ENCODE measurements around the gene ATP6V0D1. TPM values are rescaled to one million over a fixed set of nuclear protein-coding genes. Genes with fewer than 3 reads are reported as not detected.

ATP6V0D1 gene
- total and polyA plus RNA-seq, 11 donors, result 18.6 to 141 (median 68.5) TPM

- intact Hi-C loops (cut with DNase I), result loop anchor here in 8 of 10 donors (5.0 to 10.0 kb wide), 5 partner anchors 52 to 134 kb away; partner anchors contain the start of gene PLEKHG4 (in 1 of the 8)
- WGBS, 4 donors, result 24 to 33% (median 28%) methylated on average over 27 to 31 of the region's 31 CpGs
- no peaks in the 10 kb centered on the region for H3K36me3 ChIP-seq
- TF ChIP-seq POLR2A (IDR thresholded peaks at IDR 0.05), result no peak
- no peaks in the 10 kb centered on the region for H3K9me3 ChIP-seq
- H3K4me1 ChIP-seq, result peaks cover 5 to 81% (median 52%) of the 10 kb centered on the region in 12 donors
- H3K27ac ChIP-seq, result peak overlapping the region in 11 of 12 donors; percentile 62 to 94 (median 70)
- DNase-seq (peak; percentile 85 to 92 (median 90)), ATAC-seq (peak; percentile 23 to 55 (median 38))
- peak overlapping the region in 3 of 12 donors; percentile 2 to 7 (median 7) for H3K4me3 ChIP-seq
- H3K27me3 ChIP-seq, result peaks cover 0 to 28% (median 5%) of the 10 kb centered on the region in 9 donors
Observed at GRCh38 chr16:67396159-67397035, 84.6 kb downstream of the ATP6V0D1 start.

GRCh38 chr16:67395458-67396158 is 85.3 kb downstream of the ATP6V0D1 start:
- Histone ChIP-seq H3K27me3 (peaks cover 0 to 28% (median 5%) of the 10 kb centered on the region in 9 donors), H3K27ac (peak overlapping the region in 9 of 12 donors; percentile 14 to 82 (median 46)), H3K4me3 (peak overlapping the region in 2 of 12 donors; percentile 2 to 7), H3K4me1 (peaks cover 5 to 86% (median 55%) of the 10 kb centered on the region in 12 donors), H3K9me3 (no peaks in the 10 kb centered on the region), H3K36me3 (no peaks in the 10 kb centered on the region)
- TF ChIP-seq POLR2A (IDR thresholded peaks at IDR 0.05) (no peak), CTCF (IDR thresholded peaks at IDR 0.05) (no peak)
- ATAC-seq (no peak), DNase-seq (peak in 2 of 5 donors; percentile 42 to 44)
- 75 to 88% (median 77%) methylated on average over 6 to 13 of the region's 13 CpGs for WGBS, 4 donors
- intact Hi-C loops (cut with DNase I), result loop anchor here in 8 of 10 donors (5.0 to 10.0 kb wide), 5 partner anchors 51 to 133 kb away; partner anchors contain the start of gene PLEKHG4 (in 1 of the 8)

GRCh38 chr16:67395105-67395457 is 85.9 kb downstream of the ATP6V0D1 start:
- peak overlapping the region in 3 of 12 donors; percentile 51 to 67 (median 60) for H3K4me3 ChIP-seq
- no peaks in the 10 kb centered on the region for H3K9me3 ChIP-seq

More at GRCh38 chr16:67395105-67395457, 85.9 kb downstream of the ATP6V0D1 start:
- ATAC-seq (no peak), DNase-seq (peak in 1 of 5 donors; percentile 37)
- Histone ChIP-seq H3K27ac (peak overlapping the region in 7 of 12 donors; percentile 58 to 82 (median 73)), H3K27me3 (peaks cover 0 to 28% (median 5%) of the 10 kb centered on the region in 9 donors), H3K36me3 (no peaks in the 10 kb centered on the region), H3K4me1 (peaks cover 5 to 86% (median 56%) of the 10 kb centered on the region in 12 donors)
- no peak for TF ChIP-seq POLR2A (IDR thresholded peaks at IDR 0.05)
- TF ChIP-seq CTCF (IDR thresholded peaks at IDR 0.05), result no peak
- intact Hi-C loops (cut with DNase I), result loop anchor here in 8 of 10 donors (5.0 to 10.0 kb wide), 5 partner anchors 50 to 133 kb away; partner anchors contain the start of gene PLEKHG4 (in 1 of the 8)
- WGBS, 4 donors, result 72 to 84% (median 76%) methylated on average over 9 to 10 of the region's 10 CpGs
